Limb (tissue), 2 donors: ENCODE measurements around the gene NEK10.
"Not testable (repeated sequence)": the region's sequence is repeated elsewhere in the genome, so short reads cannot be mapped to it uniquely, and the experiment has no call there.

Experiments
- DNase-seq, 2 donors: peaks; one replicate each; pipeline ENCODE4 v3.0.0-alpha.2; 2016; ENCODE audit errors: extremely low spot score in 2 of 2

NEK10 gene

GRCh38 chr3:27317096-27317495 is 52.1 kb downstream of the NEK10 start:
- no peak for DNase-seq

GRCh38 chr3:27315003-27315402 is 54.2 kb downstream of the NEK10 start:
- no peak for DNase-seq

GRCh38 chr3:27312044-27312668 is 57.0 kb downstream of the NEK10 start:
- DNase-seq, result peak in 1 of 2 donors; percentile 70

GRCh38 chr3:27311400-27311799 is 57.8 kb downstream of the NEK10 start:
- no peak for DNase-seq

- no peak for DNase-seq
Observed at GRCh38 chr3:27310688-27311087, 58.5 kb downstream of the NEK10 start.

GRCh38 chr3:27307566-27307965 is 61.6 kb downstream of the NEK10 start:
- DNase-seq, result no peak

- DNase-seq, result no peak
Observed at GRCh38 chr3:27302891-27303290, 66.3 kb downstream of the NEK10 start.

GRCh38 chr3:27298981-27299380 is 70.2 kb downstream of the NEK10 start:
- not testable (repeated sequence) for DNase-seq

- no peak for DNase-seq
Observed at GRCh38 chr3:27293939-27294338, 75.2 kb downstream of the NEK10 start.

GRCh38 chr3:27290760-27291159 is 78.4 kb downstream of the NEK10 start:
- no peak for DNase-seq

- DNase-seq, result no peak
Observed at GRCh38 chr3:27289769-27290413, 79.3 kb downstream of the NEK10 start.

GRCh38 chr3:27287052-27287451 is 82.1 kb downstream of the NEK10 start:
- no peak for DNase-seq

GRCh38 chr3:27286467-27286866 is 82.7 kb downstream of the NEK10 start:
- DNase-seq, result not testable (repeated sequence)

- DNase-seq, result no peak
Observed at GRCh38 chr3:27285668-27286067, 83.5 kb downstream of the NEK10 start.

GRCh38 chr3:27281671-27282150 is 87.5 kb downstream of the NEK10 start:
- DNase-seq, result no peak

- peak; percentile 30 to 36 for DNase-seq
Observed at GRCh38 chr3:27279123-27279522, 90.1 kb downstream of the NEK10 start.

- DNase-seq, result no peak
Observed at GRCh38 chr3:27278383-27279055, 90.7 kb downstream of the NEK10 start.

- no peak for DNase-seq
Observed at GRCh38 chr3:27275441-27275990, 93.7 kb downstream of the NEK10 start.

GRCh38 chr3:27271890-27272289 is 97.3 kb downstream of the NEK10 start:
- DNase-seq, result no peak

GRCh38 chr3:27254896-27255295 is 114.3 kb downstream of the NEK10 start:
- no peak for DNase-seq

- DNase-seq, result no peak
Observed at GRCh38 chr3:27253831-27254230, 115.4 kb downstream of the NEK10 start.

- DNase-seq, result no peak
Observed at GRCh38 chr3:27253391-27253790, 115.8 kb downstream of the NEK10 start.
